Vagina (tissue), 2 donors: ENCODE results near the gene APOA1.

Source experiments
- POLR2A ChIP-seq, 2 donors: fragments of 450-650 bp; IDR thresholded peaks; one replicate each; pipeline ENCODE4 v1.6.1; 2017; ENCODE audit warnings: antibody characterized with exemption in 2 of 2, mild to moderate bottlenecking in 2 of 2, moderate library complexity in 2 of 2
- POLR2AphosphoS5 ChIP-seq, 2 donors: sonication (generic); formaldehyde crosslinking; IDR thresholded peaks; one replicate each; pipeline ENCODE4 v1.9.0; 2017; ENCODE audit warnings: antibody characterized with exemption in 2 of 2, mild to moderate bottlenecking in 2 of 2, low read depth in 1 of 2; ENCODE audit not compliant: insufficient read depth in 1 of 2
- TF ChIP-seq, protein P1 (sequence below), 3 experiments: fragments of 450-650 bp in 2 of 3; fragments of 200-600 bp in 1 of 3; sonication (generic) in 1 of 3; IDR thresholded peaks; one replicate each; pipeline ENCODE4 v1.5.1; 2017 to 2019; ENCODE audit warnings: antibody characterized with exemption in 3 of 3, mild to moderate bottlenecking in 2 of 3, moderate library complexity in 2 of 3

DNA sequence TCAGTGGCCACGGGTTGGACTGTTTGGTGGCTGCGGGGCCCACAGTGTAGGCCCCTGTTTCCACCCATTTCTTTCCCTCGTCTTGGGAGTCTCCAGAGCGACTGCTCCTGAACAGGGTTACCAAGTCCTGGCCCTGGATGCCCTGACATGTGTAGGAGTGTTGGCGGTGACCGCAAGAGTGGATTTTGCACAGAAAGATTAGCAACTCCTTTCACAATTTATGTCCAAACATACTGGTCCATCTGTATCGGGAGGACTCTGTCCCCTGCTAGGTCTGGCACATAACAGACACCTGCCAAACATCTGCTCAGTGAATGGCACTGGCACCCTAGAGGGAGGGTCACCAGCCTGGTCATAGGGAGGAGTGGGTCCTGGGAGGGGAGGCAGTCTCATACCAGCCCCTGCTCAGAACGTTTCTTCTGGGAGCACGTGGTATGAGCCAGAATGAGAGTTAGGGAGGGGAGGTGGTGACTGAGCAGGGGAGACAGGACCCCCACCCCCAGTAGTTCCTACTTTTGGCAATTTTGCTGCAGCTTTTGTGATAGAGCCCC lies 3.4 kb upstream of the APOA1 start:
- TF ChIP-seq, protein P1, sequence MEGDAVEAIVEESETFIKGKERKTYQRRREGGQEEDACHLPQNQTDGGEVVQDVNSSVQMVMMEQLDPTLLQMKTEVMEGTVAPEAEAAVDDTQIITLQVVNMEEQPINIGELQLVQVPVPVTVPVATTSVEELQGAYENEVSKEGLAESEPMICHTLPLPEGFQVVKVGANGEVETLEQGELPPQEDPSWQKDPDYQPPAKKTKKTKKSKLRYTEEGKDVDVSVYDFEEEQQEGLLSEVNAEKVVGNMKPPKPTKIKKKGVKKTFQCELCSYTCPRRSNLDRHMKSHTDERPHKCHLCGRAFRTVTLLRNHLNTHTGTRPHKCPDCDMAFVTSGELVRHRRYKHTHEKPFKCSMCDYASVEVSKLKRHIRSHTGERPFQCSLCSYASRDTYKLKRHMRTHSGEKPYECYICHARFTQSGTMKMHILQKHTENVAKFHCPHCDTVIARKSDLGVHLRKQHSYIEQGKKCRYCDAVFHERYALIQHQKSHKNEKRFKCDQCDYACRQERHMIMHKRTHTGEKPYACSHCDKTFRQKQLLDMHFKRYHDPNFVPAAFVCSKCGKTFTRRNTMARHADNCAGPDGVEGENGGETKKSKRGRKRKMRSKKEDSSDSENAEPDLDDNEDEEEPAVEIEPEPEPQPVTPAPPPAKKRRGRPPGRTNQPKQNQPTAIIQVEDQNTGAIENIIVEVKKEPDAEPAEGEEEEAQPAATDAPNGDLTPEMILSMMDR (IDR thresholded peaks at IDR 0.05) = no peak
- TF ChIP-seq POLR2A (IDR thresholded peaks at IDR 0.05) (no peak), POLR2AphosphoS5 (IDR thresholded peaks at IDR 0.05; ENCODE audit: insufficient read depth in 1 of 2, low read depth in 1 of 2) (no peak)
